PC-3 (cell line): ENCODE measurements around the gene BAG5. TPM values are rescaled to one million over a fixed set of nuclear protein-coding genes. Genes with fewer than 3 reads are reported as not detected.

Experiments
- ATAC-seq: fragments of 200-7000 bp; cut with Tn5 transposase; 2 replicates; pipeline ENCODE4 v1.9.1; 2020; ENCODE audit warnings: mild to moderate bottlenecking, moderate library complexity
- BruUV-seq: library from RNA; stranded (reverse); fragments of 400-500 nt; replicated peaks from 2 replicates; lab custom pipeline; 2021; lab: Mats Ljungman, UMichigan
- CTCF ChIA-PET: fragments of 300-600 bp; sonication (Branson Sonifier 250); formaldehyde crosslinking; loops from one replicate; lab custom pipeline; 2022; ENCODE audit warnings: antibody characterized with exemption; lab: Charles Lee
- POLR2A ChIA-PET: fragments of 300-600 bp; sonication (Branson Sonifier 250); formaldehyde crosslinking; loops from one replicate; lab custom pipeline; 2022; ENCODE audit warnings: antibody characterized with exemption; ENCODE audit not compliant: unreplicated experiment; lab: Charles Lee
- DNase-seq: peaks from one replicate; pipeline ENCODE4 v3.0.0-alpha.2; 2015
- H2AFZ ChIP-seq: fragments of 300-600 bp; sonication (generic); 2 replicates; pipeline ENCODE4 v1.6.0; 2016; ENCODE audit warnings: antibody characterized with exemption, low read length
- H3F3A ChIP-seq: fragments of 300-600 bp; sonication (generic); one replicate; pipeline ENCODE4 v1.6.0; 2017; ENCODE audit warnings: antibody characterized with exemption, low read length, control low read depth, mild to moderate bottlenecking; ENCODE audit not compliant: unreplicated experiment
- H3K27ac ChIP-seq: fragments of 300-600 bp; sonication (generic); 2 replicates; pipeline ENCODE4 v1.5.1; 2016; ENCODE audit warnings: mild to moderate bottlenecking, low read length
- H3K27me3 ChIP-seq: fragments of 300-600 bp; sonication (generic); 2 replicates; pipeline ENCODE4 v1.6.1; 2016; ENCODE audit warnings: low read length, mixed read lengths
- H3K36me3 ChIP-seq: fragments of 300-600 bp; sonication (generic); 2 replicates; pipeline ENCODE4 v1.6.1; 2016; ENCODE audit warnings: low read depth, mixed run types, low read length, mixed read lengths
- H3K4me1 ChIP-seq: fragments of 300-600 bp; sonication (generic); 2 replicates; pipeline ENCODE4 v1.5.1; 2016; ENCODE audit warnings: low read length; ENCODE audit not compliant: insufficient read depth
- H3K4me2 ChIP-seq: fragments of 300-600 bp; sonication (generic); 2 replicates; pipeline ENCODE4 v1.6.0; 2016; ENCODE audit warnings: low read length
- H3K4me3 ChIP-seq: fragments of 300-600 bp; sonication (generic); 2 replicates; pipeline ENCODE4 v1.5.1; 2016; ENCODE audit warnings: mild to moderate bottlenecking, low read length, mixed read lengths
- H3K79me2 ChIP-seq: fragments of 300-600 bp; sonication (generic); 2 replicates; pipeline ENCODE4 v1.6.1; 2017; ENCODE audit warnings: low read length, mixed read lengths
- H3K9ac ChIP-seq: fragments of 300-600 bp; sonication (generic); 2 replicates; pipeline ENCODE4 v1.6.0; 2016; ENCODE audit warnings: mild to moderate bottlenecking, low read length
- H3K9me2 ChIP-seq: fragments of 300-600 bp; sonication (generic); replicated peaks from 2 replicates; pipeline ENCODE4 v1.6.1; 2016; ENCODE audit warnings: mixed run types, low read length, mixed read lengths
- H3K9me3 ChIP-seq: fragments of 300-600 bp; sonication (generic); 2 replicates; pipeline ENCODE4 v1.6.1; 2016; ENCODE audit warnings: low read length, mixed read lengths
- H4K20me1 ChIP-seq: fragments of 300-600 bp; sonication (generic); 2 replicates; pipeline ENCODE4 v1.6.1; 2016; ENCODE audit warnings: low read length, mixed read lengths
- EZH2 ChIP-seq: fragments of 300-600 bp; sonication (generic); IDR thresholded peaks from one replicate; pipeline ENCODE4 v1.6.1; 2017; ENCODE audit warnings: antibody characterized with exemption, mild to moderate bottlenecking, low read length; ENCODE audit not compliant: unreplicated experiment
- EZH2phosphoT487 ChIP-seq: fragments of 300-600 bp; sonication (generic); IDR thresholded peaks from 2 replicates; pipeline ENCODE4 v1.6.1; 2018; ENCODE audit warnings: mild to moderate bottlenecking, antibody characterized with exemption, low read length, borderline replicate concordance
- intact Hi-C: fragments of 100-400 bp; cut with micrococcal nuclease; formaldehyde crosslinking; loops from 2 replicates; pipeline ENCODE4 v1.9.0; 2023
- total RNA-seq: library from RNA; depleted of rRNA; stranded (reverse); fragments of >200 nt; gene quantifications from 2 replicates; pipeline ENCODE4 v1.2.3, GENCODE V29; 2014
- TF ChIP-seq, protein P1 (sequence below): fragments of 300-600 bp; sonication (generic); conservative IDR thresholded peaks from 2 replicates; pipeline ENCODE4 v1.5.1; 2017; ENCODE audit warnings: antibody characterized with exemption, low read depth, mild to moderate bottlenecking, low read length

BAG5 gene
- total RNA-seq, 1 experiment from 2014 or later, result 33.0 TPM

- DNase-seq (no peak), ATAC-seq (no peak)
- Histone ChIP-seq H3K27ac (no peak overlapping the region), H3F3A (no peaks in the 10 kb centered on the region), H3K36me3 (no peaks in the 10 kb centered on the region), H3K9me3 (no peaks in the 10 kb centered on the region), H3K9me2 (no peaks in the 10 kb centered on the region), H3K9ac (no peak overlapping the region), H4K20me1 (no peaks in the 10 kb centered on the region), H3K4me3 (no peak overlapping the region), H2AFZ (no peak overlapping the region), H3K27me3 (no peaks in the 10 kb centered on the region), H3K79me2 (no peaks in the 10 kb centered on the region), H3K4me2 (no peak overlapping the region), H3K4me1 (peaks cover 30% of the 10 kb centered on the region)
- BruUV-seq, result no TSS peak
- TF ChIP-seq EZH2phosphoT487 (no peak), EZH2 (no peak)
- TF ChIP-seq, protein P1, sequence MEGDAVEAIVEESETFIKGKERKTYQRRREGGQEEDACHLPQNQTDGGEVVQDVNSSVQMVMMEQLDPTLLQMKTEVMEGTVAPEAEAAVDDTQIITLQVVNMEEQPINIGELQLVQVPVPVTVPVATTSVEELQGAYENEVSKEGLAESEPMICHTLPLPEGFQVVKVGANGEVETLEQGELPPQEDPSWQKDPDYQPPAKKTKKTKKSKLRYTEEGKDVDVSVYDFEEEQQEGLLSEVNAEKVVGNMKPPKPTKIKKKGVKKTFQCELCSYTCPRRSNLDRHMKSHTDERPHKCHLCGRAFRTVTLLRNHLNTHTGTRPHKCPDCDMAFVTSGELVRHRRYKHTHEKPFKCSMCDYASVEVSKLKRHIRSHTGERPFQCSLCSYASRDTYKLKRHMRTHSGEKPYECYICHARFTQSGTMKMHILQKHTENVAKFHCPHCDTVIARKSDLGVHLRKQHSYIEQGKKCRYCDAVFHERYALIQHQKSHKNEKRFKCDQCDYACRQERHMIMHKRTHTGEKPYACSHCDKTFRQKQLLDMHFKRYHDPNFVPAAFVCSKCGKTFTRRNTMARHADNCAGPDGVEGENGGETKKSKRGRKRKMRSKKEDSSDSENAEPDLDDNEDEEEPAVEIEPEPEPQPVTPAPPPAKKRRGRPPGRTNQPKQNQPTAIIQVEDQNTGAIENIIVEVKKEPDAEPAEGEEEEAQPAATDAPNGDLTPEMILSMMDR, result no peak
- intact Hi-C loops, result no loop called here
- CTCF ChIA-PET, result no interaction called here
- POLR2A ChIA-PET, result no interaction called here
These were observed 17.1 kb downstream of the BAG5 start for GRCh38 chr14:103545219-103545914.

GRCh38 chr14:103544388-103545218, 17.9 kb downstream of the BAG5 start:
- no peak overlapping the region for H3K4me2 ChIP-seq
- no TSS peak for BruUV-seq
- TF ChIP-seq EZH2, result no peak
- TF ChIP-seq EZH2phosphoT487, result no peak
- TF ChIP-seq, protein P1, result no peak
- no peaks in the 10 kb centered on the region for H3K36me3 ChIP-seq
- H3K27ac ChIP-seq, result no peak overlapping the region
- DNase-seq (no peak), ATAC-seq (no peak)
- no peaks in the 10 kb centered on the region for H4K20me1 ChIP-seq
- no peak overlapping the region for H3K9ac ChIP-seq
- CTCF ChIA-PET, result no interaction called here
- no peaks in the 10 kb centered on the region for H3K9me3 ChIP-seq
- H3F3A ChIP-seq, result no peaks in the 10 kb centered on the region
- H3K4me3 ChIP-seq, result no peak overlapping the region
- intact Hi-C loops, result no loop called here
- POLR2A ChIA-PET, result no interaction called here
- no peaks in the 10 kb centered on the region for H3K79me2 ChIP-seq
- no peaks in the 10 kb centered on the region for H3K27me3 ChIP-seq
- no peaks in the 10 kb centered on the region for H3K9me2 ChIP-seq
- H2AFZ ChIP-seq, result no peak overlapping the region
- H3K4me1 ChIP-seq, result peaks cover 37% of the 10 kb centered on the region
